Stimulated activated CD4-positive, alpha-beta T cell treated with anti-CD3 and anti-CD28 coated beads, TNF-alpha, amount 100 ng/mL, for 1 hour (primary cell): Measurements from ENCODE around the gene SEMA4C.

Experiments
- DNase-seq, 3 donors: peaks; one replicate each; pipeline ENCODE4 v3.0.0-alpha.2; 2020; ENCODE audit warnings: low read depth in 3 of 3, low spot score in 1 of 3

Gene SEMA4C

DNA sequence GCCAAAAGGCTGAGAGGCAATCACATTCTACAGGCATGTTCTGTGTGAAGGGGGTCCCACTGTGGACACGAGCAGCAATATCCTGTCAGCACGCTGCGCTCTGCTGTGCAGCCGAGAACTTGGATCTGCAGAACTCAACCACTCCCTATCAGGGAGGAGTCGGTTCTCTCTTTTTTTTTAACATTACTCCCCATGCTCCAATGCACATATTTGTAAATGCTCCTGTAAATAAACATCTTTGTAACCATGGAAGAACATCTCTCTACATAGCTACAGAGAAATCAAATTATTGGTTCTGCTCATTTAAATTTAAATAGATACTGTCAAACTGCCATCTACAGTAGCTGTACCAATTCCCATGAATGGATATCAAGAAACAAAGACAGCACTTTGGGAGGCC, 23.1 kb downstream of the SEMA4C start:
- DNase-seq = no peak

- DNase-seq = no peak
Observed at GRCh38 chr2:96844405-96844808, 25.5 kb downstream of the SEMA4C start.

GRCh38 chr2:96843538-96844268, 26.2 kb downstream of the SEMA4C start, which contains the start of gene ANKRD23:
Gene ANKRD23 (minus strand): TSS chr2:96844021. CDS start chr2:96843992, 29 bp downstream.
- DNase-seq = no peak

GRCh38 chr2:96842600-96842999, 27.3 kb downstream of the SEMA4C start:
- DNase-seq = no peak

GRCh38 chr2:96841701-96842495, 28.0 kb downstream of the SEMA4C start:
- DNase-seq = no peak

DNA sequence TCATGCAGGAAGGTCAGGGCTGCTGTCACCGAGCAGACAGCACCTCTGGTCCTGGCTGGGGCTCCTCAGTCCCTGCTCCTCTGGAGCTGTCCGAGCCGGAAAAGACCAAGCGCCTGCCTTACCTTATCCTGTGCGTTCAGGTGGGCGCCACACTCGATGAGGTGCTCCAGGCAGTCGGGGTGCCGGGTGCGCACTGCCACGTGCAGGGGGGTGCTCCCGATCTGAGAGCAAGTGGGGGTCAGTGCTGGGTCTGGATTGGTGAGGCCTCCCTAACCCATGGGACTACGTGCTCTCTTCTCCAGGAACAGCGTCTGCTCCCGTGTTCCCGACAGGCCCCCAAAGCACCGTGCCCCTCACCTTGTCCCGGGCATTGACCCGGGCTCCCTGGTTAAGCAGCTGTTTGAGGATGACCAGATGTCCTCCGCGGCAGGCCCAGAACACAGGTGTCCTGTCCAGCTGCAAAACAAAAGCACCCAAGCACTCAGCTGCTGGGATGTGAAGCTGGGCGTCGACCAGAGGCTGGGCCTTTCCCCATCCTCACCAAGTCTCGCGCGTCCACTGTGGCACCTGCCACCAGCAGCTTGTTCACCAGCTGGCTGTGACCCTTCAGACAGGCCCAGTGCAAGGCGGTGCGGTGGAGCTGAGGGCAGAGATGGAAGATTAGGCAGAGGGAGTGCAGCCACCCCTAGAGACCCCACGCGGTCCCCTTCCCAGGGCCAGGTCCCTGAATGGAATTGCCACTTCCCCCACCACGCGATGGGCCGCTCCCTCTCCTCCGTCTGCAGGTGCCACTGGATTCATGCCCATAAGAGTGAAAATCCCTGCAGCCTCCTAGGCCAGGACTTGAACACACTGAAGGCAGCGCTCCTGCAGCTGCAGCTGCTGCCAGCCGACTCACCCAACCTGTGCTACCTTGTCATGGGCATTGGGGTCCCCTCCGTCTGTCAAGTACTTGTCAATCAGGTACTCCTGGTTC, 29.7 kb downstream of the SEMA4C start:
- DNase-seq = no peak

GRCh38 chr2:96839293-96839874, 30.5 kb downstream of the SEMA4C start:
- peak; percentile 52 to 60 (median 59) for DNase-seq

DNA sequence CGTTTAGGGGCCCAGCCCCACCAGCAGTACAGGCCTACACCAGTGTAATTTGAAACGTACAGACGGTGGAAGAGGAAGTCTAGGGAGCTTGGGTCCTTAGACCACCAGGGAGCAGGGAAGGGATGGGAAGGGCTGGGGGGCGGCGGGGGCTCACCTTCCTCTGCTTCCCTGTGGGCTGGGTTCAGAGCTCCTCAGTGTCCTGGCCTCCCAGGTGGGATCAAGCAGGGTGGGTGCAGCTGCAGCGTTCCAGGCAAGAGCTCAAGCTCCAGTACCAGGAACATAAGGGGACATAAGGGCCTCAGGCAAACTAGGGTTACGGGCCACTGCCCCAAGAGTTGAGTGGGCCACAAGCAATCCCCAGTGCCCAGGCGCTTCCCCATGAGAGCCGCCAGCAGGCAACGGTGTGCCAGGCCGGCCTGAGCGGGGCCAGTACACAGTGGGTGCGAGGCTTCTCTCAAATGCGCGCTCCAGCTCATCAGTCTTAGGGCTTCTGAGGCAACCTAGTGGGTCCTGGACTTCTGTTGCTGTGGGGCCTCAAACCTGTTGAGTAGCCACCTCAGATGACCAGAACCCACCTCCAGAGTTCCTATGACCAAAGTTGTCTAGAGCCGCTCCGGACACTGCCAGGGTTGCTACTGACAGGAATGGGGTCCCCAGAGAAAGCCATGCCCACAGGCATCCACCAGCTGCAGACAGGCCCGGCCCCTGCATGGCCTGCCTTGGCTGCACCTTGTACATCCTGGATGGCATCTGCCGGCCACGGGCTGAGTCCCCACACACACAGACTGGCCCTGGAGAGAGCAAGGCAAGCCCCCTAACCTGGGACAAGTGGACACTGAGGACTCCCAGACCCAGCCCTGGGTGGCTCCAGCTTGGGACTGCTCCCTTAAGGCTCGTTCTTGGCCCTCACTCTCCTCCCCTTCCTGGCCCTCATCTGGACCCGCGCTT, 31.3 kb downstream of the SEMA4C start:
- no peak for DNase-seq

DNA sequence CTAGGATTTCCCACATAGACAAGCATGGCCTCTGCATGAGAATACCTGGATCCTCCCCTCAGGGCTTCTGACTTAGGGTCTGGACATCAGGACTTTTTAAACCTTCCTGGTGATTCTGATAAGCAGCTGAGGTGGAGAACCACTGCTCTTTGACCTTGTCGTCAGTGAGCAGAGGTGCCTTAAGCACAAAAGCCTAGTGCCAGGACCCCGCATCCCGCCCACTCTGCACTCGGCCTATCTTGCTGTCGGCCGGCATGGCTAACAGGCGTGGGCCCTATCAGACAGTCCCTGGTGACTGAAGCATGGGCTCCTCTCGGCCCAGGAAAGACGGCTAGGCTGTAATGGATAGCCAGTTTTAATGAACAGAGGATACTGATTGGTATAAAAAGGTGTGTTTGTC, 32.3 kb downstream of the SEMA4C start:
- no peak for DNase-seq

DNA sequence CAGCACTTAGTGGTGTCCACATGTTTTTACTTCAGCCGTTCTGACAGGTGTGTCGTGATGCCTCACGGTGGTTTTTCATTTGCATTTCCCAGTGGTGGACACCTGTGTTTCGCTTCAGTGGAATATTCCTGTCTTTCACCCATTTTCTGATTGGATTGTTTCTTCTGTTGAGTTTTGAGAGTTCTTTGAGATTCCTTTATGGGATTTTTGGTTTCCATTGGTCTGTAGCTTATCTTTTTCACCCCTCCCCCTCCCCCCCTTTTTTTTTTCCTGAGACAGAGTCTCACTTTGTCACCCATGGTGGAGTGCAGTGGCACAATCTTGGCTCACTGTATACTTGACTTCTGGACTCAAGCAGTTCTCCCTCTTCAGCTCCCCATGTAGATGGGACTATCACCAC, 34.0 kb downstream of the SEMA4C start:
- no peak for DNase-seq

- no peak for DNase-seq
Observed at GRCh38 chr2:96832754-96833507, 36.9 kb downstream of the SEMA4C start.

DNA sequence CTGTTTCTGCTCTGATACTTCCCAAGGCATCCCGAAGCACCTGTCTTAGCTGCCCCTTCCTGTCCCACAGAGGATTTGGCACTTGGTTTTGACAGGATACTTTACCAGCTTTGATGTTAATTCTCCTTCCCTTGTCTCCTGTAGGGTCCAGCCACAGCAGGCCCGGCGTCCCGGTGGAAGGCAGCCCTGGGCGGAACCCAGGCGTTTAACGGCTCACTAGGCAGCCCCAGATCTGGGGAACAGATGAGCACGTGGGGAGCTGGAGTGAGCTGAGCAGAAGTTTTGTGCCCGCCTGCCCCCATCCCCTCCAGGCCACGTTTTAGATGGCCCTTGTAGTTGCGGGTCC, 37.5 kb downstream of the SEMA4C start:
- no peak for DNase-seq

DNA sequence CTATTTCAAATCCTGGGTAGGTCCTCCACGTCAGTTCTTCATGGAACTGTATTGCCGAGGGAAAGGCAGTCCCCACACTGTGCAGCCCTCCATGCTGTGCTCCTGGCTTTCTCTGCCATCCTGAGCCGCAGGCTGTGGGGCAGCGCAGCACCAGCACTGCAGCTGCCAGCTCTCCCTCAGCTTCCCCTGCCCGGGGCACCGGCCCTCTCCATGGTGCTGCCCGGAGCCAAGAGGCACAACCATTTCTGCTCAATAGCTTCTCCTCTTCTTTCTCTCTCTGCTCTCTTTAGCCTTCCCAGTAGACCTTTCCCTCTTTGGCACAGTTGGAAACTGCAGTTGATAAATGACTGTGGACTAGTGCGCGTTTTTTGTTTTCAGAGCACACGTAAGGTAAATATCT, 38.2 kb downstream of the SEMA4C start:
- no peak for DNase-seq

DNA sequence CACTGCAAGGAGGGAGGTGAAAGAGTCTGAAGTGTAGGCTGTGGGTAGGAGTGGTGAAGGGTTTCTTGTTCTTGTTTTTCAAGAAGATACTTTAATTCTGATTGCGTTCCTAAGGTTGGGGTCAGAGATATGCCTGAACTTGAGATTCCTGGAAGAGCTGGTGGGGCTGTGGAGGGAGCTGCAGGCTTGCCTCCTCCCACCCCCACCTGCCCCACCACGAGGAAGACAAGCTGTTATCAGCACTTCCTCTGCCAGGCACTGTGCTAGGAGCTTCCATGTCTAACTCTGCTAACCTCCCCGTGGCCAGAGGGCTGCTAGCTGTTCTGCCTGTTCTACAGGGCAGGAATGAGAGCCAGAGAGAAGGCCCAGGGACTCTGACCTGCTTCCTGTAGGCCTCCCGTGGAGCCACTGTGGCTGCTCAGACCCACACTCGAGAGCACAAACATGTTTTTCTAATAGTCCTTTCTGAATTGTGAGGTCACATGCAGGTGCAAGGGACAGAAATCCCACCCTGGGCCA, 39.8 kb downstream of the SEMA4C start:
- no peak for DNase-seq

DNA sequence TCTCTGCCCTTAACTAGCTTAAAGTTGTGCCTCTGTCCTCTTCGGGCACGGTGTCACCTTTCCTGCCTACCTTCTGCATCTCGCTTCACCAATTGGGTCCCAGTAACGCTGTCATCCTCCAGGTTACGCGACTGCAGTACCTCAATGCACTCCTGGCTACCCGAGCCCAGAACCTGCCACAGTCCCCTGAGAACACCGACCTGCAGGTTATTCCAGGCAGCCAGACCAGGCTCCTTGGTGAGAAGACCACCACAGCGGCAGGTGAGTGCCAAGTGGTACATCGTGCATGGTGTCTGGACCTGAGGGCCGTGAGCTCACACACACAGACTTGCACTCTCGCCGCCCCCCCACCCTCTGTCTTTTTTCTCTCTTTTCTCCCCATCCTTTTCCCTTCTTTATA, 41.0 kb downstream of the SEMA4C start:
- no peak for DNase-seq

- no peak for DNase-seq
Observed at GRCh38 chr2:96828436-96828835, 41.4 kb downstream of the SEMA4C start.

DNA sequence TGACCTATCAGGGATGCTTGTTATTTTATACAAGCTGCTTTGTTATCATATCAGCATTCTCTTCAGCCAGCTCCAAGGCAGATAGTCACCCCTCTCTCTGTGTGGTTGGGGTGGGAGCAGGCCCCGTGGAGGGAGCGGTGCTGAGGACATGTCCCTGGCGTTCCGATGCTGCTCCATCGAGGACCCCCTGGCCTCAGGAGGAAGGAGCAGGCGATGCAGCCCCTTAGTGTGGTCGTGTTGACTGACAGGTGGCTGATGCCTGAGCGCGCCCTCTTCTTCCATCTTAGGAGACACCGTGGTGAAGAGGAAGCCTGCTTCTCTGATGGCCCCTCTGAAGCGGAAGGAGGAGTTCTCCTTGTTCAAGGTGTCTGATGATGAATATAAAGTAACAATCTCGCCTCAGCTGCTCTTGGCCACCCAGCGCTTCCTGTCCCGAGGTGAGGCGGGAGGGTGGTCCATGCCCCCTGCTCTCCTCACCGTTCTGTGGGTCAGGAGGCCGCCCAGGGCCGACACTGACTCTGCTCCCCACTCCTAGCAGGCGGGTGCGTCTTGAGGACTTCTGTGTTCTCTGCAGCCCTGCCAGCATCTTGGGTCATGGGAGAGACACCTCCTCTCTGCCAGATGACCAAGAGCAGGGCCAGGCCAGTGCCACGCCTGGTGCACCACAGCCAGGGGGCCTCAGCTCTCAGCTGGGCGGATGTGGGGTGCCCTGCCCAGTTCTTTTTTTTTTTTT, 43.2 kb downstream of the SEMA4C start:
- no peak for DNase-seq

DNA sequence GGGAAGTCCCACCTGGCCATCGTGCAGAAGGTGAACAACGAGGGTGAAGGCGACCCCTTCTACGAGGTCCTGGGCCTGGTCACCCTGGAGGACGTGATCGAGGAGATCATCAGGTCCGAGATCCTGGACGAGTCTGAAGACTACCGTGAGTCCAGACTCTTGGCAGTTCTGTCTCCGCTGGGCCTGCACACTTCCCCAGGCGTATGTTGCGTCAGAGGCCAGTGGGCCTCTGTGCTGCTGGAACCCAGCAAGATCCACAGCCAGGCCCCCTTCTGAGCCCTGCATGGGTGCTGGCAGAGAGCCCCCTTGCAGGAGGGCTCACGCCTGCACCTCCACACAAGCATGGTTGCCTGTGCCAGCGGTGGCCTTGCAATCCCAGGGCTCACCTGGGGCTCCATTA, 44.8 kb downstream of the SEMA4C start:
- no peak for DNase-seq
